Raji (cell line): ENCODE results near the gene CRIM1.

Experiments used
- POLR2A ChIP-seq: IDR thresholded peaks from 2 replicates; pipeline ENCODE4 v1.6.1; 2011; ENCODE audit warnings: low read depth, low read length, control low read depth; ENCODE audit not compliant: insufficient read depth

The CRIM1 gene

DNA sequence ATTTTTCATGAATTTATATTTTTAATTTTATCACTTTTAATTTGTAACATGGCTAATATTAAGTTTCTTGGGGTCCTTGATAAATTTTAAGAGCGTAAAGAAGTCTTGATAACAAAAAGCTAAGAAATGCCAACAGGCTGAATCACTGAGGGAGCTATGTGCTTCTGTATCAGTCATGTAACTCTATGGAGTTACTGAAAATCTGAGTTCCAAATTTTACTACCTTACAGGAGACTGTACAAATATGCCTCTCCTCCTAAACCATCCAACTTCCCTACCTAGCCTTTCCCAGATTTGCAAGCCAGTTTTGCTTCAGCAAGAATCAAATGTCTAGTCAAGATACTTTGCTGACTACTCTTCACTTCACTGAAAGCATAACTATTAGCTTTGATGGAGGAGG lies 206.7 kb downstream of the CRIM1 start:
- TF ChIP-seq POLR2A, result no peak

GRCh38 chr2:36562973-36563532 lies 207.5 kb downstream of the CRIM1 start:
- TF ChIP-seq POLR2A, result no peak

GRCh38 chr2:36564377-36564930 lies 208.9 kb downstream of the CRIM1 start:
- TF ChIP-seq POLR2A, result no peak

- TF ChIP-seq POLR2A, result no peak
Measured at GRCh38 chr2:36565712-36566111, 210.1 kb downstream of the CRIM1 start.

- TF ChIP-seq POLR2A, result no peak
Measured at GRCh38 chr2:36566887-36567286, 211.3 kb downstream of the CRIM1 start.

DNA sequence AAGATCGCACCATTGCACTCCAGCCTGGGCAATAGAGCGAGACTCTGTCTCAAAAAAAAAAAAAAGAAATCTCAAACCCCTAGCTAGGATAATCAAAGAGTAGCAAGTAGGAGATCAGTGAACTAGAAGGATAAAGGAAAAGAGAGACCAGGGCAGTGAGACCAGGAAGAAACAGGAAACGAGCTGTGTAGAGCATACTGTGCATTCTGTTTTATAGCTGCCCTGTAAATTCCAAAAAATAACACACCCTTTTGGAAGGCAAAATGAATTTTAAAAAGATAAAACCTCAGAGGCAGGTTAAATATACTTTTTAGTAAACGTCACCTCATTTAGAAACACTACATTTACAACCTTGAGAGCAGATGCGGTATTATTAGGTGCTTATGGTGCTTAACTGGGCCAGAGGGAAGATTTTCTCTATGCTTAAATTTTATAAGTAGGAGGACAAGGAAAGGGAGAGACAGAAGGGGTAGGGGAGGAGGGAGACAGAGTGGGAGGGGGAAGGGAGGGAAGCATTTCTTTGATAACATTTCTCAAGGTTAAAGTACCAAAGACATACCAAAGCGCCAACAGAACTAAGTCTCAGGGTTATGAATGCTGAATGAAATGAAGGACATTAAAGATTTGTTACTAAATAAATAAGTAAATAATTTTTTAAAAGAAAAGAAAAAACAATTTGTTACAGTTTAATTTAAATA lies 212.3 kb downstream of the CRIM1 start:
- TF ChIP-seq POLR2A, result no peak

GRCh38 chr2:36568516-36569246 lies 213.1 kb downstream of the CRIM1 start:
- no peak for TF ChIP-seq POLR2A

- TF ChIP-seq POLR2A, result no peak
Measured at GRCh38 chr2:36569267-36569856, 213.8 kb downstream of the CRIM1 start.

DNA sequence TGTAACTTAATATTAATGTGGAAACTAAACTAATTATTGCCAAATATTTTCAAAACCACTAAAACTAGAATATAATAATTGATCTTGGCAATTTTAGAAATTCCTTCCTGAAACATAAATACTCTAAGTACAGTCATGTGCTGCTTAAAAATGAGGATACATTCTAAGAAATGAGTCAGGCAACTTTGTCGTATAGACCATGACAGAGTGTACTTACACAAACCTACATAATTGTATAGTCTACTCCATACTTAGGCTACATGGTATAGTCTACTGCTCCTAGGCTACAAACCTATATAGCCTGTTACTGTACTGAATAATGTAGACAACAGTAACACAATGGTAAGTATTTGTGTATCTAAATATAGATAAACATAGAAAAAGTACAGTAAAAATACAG lies 214.8 kb downstream of the CRIM1 start:
- TF ChIP-seq POLR2A, result no peak

- TF ChIP-seq POLR2A, result no peak
Measured at GRCh38 chr2:36572054-36572718, 216.6 kb downstream of the CRIM1 start.

- TF ChIP-seq POLR2A, result no peak
Measured at GRCh38 chr2:36572719-36573059, 217.1 kb downstream of the CRIM1 start.

- no peak for TF ChIP-seq POLR2A
Measured at GRCh38 chr2:36573165-36573564, 217.6 kb downstream of the CRIM1 start.

- no peak for TF ChIP-seq POLR2A
Measured at GRCh38 chr2:36574560-36574959, 219.0 kb downstream of the CRIM1 start.

DNA sequence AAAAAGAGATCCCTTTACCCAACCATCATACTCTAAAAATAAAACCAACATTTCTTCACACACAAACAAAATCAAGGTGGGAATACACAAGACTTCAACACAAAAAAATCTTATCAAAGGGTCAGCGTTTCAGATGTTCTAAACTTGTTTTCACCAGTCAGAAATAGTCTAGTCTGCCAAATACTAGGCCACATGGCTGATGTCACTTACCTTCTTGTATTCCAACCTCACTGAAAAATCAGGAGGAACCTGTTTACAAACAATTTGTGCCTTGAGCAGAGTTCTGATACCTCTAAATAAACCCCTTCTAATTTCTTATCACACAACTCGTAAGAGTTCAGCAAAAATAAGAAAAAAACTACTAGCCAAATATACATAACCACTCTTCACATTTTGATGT lies 222.3 kb downstream of the CRIM1 start:
- no peak for TF ChIP-seq POLR2A

- no peak for TF ChIP-seq POLR2A
Measured at GRCh38 chr2:36578343-36579296, 223.0 kb downstream of the CRIM1 start.

- TF ChIP-seq POLR2A, result no peak
Measured at GRCh38 chr2:36579297-36579664, 223.7 kb downstream of the CRIM1 start.
